Gastroesophageal sphincter (tissue), 3 donors: ENCODE data around the gene BAAT.

Source experiments
- POLR2A ChIP-seq, 2 donors: fragments of 450-650 bp; IDR thresholded peaks; one replicate each; pipeline ENCODE4 v1.6.1; 2017; ENCODE audit warnings: antibody characterized with exemption in 2 of 2, mild to moderate bottlenecking in 2 of 2, moderate library complexity in 1 of 2
- POLR2AphosphoS5 ChIP-seq: sonication (generic); formaldehyde crosslinking; IDR thresholded peaks from one replicate; pipeline ENCODE4 v1.6.1; 2017; ENCODE audit warnings: antibody characterized with exemption
- TF ChIP-seq, protein P1 (sequence below), 4 experiments: fragments of 200-600 bp in 2 of 4; fragments of 450-650 bp in 2 of 4; sonication (generic) in 1 of 4; IDR thresholded peaks; one replicate each; pipeline ENCODE4 v1.5.1; 2017 to 2019; ENCODE audit warnings: antibody characterized with exemption in 4 of 4, mild to moderate bottlenecking in 2 of 4, moderate library complexity in 2 of 4

DNA sequence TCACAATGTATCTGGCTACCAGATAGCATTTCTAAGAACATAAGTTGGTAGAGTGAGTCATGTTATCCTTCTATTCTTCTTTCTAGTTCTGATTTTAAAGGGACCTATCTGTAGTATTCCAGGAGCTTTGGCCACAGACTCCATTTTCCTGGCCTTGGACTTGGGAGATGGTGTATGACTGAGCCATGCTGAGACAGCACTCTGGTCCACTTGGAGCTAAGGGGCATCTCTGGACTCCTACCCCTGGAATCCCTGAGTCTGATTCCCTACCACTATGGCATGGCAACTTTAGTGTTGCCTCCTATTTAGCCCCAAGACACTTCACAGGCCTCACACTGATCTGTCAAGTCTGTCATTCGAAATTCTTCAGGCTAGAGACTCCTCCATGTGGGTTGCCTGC, 58.8 kb downstream of the BAAT start:
- TF ChIP-seq, protein P1, sequence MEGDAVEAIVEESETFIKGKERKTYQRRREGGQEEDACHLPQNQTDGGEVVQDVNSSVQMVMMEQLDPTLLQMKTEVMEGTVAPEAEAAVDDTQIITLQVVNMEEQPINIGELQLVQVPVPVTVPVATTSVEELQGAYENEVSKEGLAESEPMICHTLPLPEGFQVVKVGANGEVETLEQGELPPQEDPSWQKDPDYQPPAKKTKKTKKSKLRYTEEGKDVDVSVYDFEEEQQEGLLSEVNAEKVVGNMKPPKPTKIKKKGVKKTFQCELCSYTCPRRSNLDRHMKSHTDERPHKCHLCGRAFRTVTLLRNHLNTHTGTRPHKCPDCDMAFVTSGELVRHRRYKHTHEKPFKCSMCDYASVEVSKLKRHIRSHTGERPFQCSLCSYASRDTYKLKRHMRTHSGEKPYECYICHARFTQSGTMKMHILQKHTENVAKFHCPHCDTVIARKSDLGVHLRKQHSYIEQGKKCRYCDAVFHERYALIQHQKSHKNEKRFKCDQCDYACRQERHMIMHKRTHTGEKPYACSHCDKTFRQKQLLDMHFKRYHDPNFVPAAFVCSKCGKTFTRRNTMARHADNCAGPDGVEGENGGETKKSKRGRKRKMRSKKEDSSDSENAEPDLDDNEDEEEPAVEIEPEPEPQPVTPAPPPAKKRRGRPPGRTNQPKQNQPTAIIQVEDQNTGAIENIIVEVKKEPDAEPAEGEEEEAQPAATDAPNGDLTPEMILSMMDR (IDR thresholded peaks at IDR 0.05), result no peak
- TF ChIP-seq POLR2A (IDR thresholded peaks at IDR 0.05) (no peak), POLR2AphosphoS5 (no peak)
